GM12874 (cell line): ENCODE results near the gene GABRB3.

ENCODE experiments used
- CTCF ChIP-seq: IDR thresholded peaks from 2 replicates; pipeline ENCODE4 v1.5.1; 2011; ENCODE audit warnings: low read depth, mild to moderate bottlenecking, control low read depth, low read length, moderate library complexity; ENCODE audit not compliant: insufficient read depth

Gene GABRB3

GRCh38 chr15:26624128-26624527 lies 148.7 kb downstream of the GABRB3 start:
- TF ChIP-seq CTCF, result no peak

- no peak for TF ChIP-seq CTCF
Measured at GRCh38 chr15:26623071-26623470, 149.8 kb downstream of the GABRB3 start.

DNA sequence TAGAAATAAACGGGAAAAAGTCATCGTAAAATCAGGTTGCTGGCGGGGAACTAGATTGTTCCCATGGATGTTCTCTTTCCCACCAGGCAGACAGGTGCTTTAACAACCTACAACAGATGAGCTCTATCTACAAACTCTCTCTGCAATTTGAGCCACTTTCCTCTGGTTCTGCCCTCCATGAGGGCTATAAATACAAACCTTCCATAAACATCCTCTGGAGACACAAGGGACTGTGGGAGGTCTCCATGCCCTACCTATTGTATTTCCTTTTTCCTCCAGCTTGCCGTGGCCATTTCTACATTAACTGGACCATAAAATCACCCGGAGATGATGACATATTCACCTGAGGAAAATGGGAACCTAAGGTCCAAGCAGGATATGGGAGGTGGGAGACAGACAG lies 151.1 kb downstream of the GABRB3 start:
- TF ChIP-seq CTCF, result no peak

GRCh38 chr15:26620528-26621458 lies 152.1 kb downstream of the GABRB3 start:
- no peak for TF ChIP-seq CTCF

GRCh38 chr15:26615927-26616302 lies 157.0 kb downstream of the GABRB3 start:
- TF ChIP-seq CTCF, result no peak

DNA sequence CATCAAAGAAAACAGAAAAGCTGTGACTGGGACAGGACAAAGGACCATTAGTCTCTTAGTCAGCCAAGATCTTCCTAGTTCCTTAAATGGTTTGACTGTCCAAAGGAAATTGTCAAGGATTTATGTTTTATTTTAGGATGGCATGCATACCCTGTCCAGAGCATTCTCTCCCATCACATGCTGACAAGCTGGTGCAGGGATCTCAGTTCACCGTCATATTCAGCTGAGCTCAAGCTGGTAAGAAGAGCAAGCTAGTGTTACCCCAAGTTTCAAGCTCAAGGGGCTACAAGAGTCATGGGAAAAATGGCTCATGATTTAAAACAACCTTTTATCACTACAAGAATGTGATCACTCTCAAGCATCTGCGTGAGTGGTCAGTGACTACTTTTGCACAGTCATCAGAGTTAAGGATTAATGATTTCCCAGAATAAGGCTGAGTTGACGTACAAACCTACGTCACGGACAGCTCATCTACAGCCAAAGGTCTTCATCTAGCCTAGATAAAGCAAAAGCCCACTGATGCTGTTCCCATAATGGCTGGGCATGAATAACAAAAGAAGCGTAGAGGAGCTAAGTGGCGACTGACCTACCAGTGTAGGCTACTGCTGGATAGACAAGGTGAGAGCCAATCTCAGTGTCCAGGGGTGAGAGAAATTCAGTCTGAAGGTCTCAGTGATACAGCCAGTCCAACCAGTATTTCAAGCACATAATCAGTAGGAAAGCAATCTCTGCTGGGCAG lies 157.5 kb downstream of the GABRB3 start:
- no peak for TF ChIP-seq CTCF

DNA sequence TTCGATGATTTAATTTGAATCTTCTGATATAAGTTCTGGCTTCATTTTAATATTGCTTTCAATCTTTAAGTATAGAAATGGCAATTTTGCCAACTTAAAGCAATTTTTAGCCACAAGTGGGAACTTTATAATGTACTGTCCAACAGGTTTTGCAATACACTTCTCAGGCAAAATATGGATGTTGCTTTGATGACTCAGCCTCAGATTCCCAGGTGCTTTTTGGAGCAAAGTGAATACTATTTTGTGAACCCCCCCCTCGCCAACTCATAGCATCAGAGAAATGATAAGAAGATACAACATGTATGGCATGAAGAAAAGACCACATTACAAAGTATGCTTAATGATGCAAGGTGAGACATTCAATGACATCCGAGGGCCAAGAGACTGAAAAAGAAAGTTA lies 158.1 kb downstream of the GABRB3 start:
- no peak for TF ChIP-seq CTCF
